IPS-18c (cell line): ENCODE data around the gene WIPF2.

Source experiments
- H3K4me3 ChIP-seq: 2 replicates; pipeline ENCODE4 v1.7.0; 2013; ENCODE audit warnings: low read depth, mild to moderate bottlenecking, low read length, moderate library complexity; ENCODE audit not compliant: insufficient read depth
- H3K9me3 ChIP-seq: one replicate; pipeline ENCODE4 v1.6.1; 2013; ENCODE audit warnings: mild to moderate bottlenecking, low read length, moderate library complexity; ENCODE audit not compliant: control insufficient read depth, insufficient read depth

Gene WIPF2

GRCh38 chr17:40323391-40324381 lies 104.6 kb downstream of the WIPF2 start:
- Histone ChIP-seq H3K9me3 (no peaks in the 10 kb centered on the region), H3K4me3 (no peak overlapping the region; the same call in 1 of the 2 replicates)

- H3K9me3 ChIP-seq = no peaks in the 10 kb centered on the region
- H3K4me3 ChIP-seq = no peak overlapping the region
Measured at GRCh38 chr17:40325156-40326013, 106.3 kb downstream of the WIPF2 start.

GRCh38 chr17:40326014-40326831 lies 107.1 kb downstream of the WIPF2 start:
- H3K4me3 ChIP-seq = no peak overlapping the region
- H3K9me3 ChIP-seq = no peaks in the 10 kb centered on the region

GRCh38 chr17:40326832-40327199 lies 107.7 kb downstream of the WIPF2 start:
- Histone ChIP-seq H3K4me3 (no peak overlapping the region), H3K9me3 (no peaks in the 10 kb centered on the region)

- Histone ChIP-seq H3K9me3 (no peaks in the 10 kb centered on the region), H3K4me3 (no peak overlapping the region)
Measured at GRCh38 chr17:40327244-40327729, 108.2 kb downstream of the WIPF2 start.

GRCh38 chr17:40327735-40328385 lies 108.8 kb downstream of the WIPF2 start:
- Histone ChIP-seq H3K4me3 (no peak overlapping the region), H3K9me3 (no peaks in the 10 kb centered on the region)

GRCh38 chr17:40328386-40328766 lies 109.3 kb downstream of the WIPF2 start:
- no peak overlapping the region for H3K4me3 ChIP-seq
- no peaks in the 10 kb centered on the region for H3K9me3 ChIP-seq

- Histone ChIP-seq H3K9me3 (no peaks in the 10 kb centered on the region), H3K4me3 (no peak overlapping the region)
Measured at GRCh38 chr17:40329839-40330794, 111.0 kb downstream of the WIPF2 start.

- Histone ChIP-seq H3K4me3 (no peak overlapping the region), H3K9me3 (no peaks in the 10 kb centered on the region)
Measured at GRCh38 chr17:40330850-40331470, 111.9 kb downstream of the WIPF2 start.

GRCh38 chr17:40331743-40332641 lies 112.9 kb downstream of the WIPF2 start:
- H3K9me3 ChIP-seq = no peaks in the 10 kb centered on the region
- H3K4me3 ChIP-seq = no peak overlapping the region
